ENCODE measurements around the gene CACNA1B. TPM values are rescaled to one million over a fixed set of nuclear protein-coding genes. Genes with fewer than 3 reads are reported as not detected.
"Not testable (repeated sequence)": the region's sequence is repeated elsewhere in the genome, so short reads cannot be mapped to it uniquely, and the experiment has no call there.

CACNA1B gene
- total RNA-seq, 1 donor from 2014 or later = 0.41 TPM

DNA sequence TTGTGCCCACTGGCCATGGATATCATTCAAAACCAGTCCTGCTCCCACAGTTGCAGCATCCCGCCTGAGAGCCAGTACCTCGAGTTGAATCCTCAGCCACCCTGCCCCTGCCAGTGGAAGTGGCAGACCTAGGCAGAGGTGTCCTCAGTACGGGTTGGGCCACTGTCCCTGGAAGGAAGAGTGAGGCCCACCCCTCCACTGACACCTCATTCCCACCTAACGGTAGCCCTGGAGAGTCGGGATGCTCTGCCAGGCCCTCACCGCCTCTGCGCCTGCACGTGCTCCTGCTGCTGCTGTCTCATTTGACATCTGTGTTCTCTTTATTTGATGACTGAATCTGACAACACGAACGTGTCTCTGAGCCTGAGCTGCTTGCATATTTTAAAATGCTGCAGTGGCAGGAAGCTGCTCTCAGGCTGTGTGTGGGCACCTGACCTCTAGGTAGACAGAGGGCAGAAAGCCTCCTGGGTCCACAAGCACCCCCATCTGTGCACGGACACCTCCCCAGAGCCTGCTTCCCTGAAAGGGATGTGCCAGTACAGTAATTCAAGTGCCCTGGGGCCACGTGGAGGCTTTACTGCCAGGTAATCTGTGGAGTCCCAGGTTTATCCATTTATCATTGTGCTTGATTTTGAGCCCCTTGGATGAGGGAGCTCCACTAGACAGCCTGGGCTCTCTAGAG, 194.7 kb downstream of the CACNA1B start:
- no peak for ATAC-seq
- intact Hi-C loops (cut with DNase I) = no loop called here
- peak; percentile 35 for DNase-seq (ENCODE audit: missing footprints)

DNA sequence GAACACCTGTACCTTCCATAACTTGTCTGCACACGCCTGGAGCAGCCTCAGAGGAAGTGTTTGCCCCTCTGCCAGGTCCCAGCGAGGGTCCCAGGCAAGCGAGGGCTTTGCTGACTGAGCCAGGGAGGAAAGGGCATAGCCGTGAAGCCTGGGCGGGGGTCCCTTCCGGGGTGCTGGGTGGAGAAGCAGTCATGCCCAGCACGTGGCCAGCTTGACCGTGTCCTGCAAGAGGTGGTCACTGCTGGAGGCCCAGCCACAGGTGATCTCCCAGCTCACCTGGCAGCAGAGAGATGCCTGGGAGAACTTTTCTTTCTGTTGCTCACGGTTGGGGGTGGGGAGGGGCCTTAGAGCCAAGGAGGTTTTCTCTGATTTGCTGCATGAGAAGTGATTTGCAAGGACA, 195.3 kb downstream of the CACNA1B start:
- no peak for ATAC-seq
- intact Hi-C loops (cut with DNase I) = no loop called here
- DNase-seq (ENCODE audit: missing footprints) = peak; percentile 58

DNA sequence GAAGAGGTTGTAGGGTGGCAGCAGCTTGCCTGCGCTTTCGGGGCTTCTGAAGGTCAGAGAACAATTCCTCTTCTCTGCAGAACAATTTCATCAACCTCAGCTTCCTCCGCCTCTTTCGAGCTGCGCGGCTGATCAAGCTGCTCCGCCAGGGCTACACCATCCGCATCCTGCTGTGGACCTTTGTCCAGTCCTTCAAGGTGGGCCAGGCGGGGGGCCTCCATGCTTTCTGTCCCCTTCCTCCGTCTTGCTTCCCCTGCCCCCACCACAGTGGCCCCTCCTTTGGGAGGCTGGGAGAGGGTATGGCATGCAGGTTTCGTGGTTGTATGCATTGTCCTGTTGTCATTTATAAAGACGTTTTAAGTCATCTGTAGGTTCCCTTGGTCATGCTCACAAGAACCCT, 195.8 kb downstream of the CACNA1B start:
- no peak for ATAC-seq
- no peak for DNase-seq (ENCODE audit: missing footprints)
- intact Hi-C loops (cut with DNase I) = no loop called here

DNA sequence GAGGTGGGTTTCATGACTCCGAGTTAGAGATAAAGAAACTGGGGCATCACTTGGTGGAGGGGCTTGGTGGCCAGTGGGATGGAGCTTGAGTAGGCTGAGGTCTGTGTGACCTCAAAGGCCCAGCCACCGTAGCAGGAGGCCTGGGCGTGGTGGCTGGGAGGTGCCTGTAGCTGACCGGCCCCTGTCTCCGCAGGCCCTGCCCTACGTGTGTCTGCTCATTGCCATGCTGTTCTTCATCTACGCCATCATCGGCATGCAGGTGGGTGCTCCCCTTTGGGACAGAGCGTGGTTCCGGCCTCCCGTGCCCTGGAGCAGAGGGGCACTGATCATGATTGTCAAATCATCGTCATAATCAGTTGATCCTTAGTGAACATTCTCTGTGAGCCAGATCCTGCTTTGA, 196.2 kb downstream of the CACNA1B start:
- DNase-seq (ENCODE audit: missing footprints) (peak; percentile 35), ATAC-seq (no peak)
- intact Hi-C loops (cut with DNase I) = no loop called here

DNA sequence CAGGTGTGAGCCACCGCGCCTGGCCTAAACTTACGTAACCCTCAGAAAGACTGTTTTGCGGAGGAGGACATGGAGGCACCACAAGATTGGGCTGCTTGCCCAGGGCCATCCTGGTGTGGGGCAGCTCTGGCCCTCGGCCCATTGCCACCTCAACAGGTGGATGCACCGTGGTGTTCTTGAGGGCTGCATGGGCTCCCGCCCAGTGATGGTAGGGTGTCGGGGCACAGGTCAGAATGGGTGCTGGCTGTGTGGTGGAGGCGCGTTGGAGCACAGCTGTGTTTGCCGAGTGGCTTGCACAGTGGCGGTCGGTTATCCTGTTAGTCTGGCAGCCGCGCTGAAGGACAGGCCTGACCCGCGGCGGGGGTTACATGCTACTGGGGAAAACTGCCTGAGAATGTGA, 196.9 kb downstream of the CACNA1B start:
- DNase-seq (ENCODE audit: missing footprints) (peak; percentile 30), ATAC-seq (no peak)
- intact Hi-C loops (cut with DNase I) = no loop called here

DNA sequence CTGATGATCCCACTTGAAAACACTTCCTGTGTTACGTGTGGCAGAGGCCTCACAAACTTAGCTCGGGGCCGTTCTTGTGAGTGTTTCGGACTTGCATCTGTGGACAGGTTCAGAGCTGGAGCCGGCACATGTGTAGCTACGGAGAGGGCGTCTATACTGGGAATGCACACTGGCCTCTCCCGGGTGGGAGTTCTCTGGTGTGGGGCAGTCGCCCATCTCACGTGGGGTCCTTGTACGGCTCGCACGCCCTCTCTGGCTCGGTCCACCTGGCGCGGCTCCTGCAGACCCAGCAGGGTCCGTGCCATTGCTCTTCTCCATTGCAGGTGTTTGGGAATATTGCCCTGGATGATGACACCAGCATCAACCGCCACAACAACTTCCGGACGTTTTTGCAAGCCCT, 197.9 kb downstream of the CACNA1B start:
- DNase-seq (ENCODE audit: missing footprints) (peak; percentile 66), ATAC-seq (no peak)
- intact Hi-C loops (cut with DNase I) = no loop called here

DNA sequence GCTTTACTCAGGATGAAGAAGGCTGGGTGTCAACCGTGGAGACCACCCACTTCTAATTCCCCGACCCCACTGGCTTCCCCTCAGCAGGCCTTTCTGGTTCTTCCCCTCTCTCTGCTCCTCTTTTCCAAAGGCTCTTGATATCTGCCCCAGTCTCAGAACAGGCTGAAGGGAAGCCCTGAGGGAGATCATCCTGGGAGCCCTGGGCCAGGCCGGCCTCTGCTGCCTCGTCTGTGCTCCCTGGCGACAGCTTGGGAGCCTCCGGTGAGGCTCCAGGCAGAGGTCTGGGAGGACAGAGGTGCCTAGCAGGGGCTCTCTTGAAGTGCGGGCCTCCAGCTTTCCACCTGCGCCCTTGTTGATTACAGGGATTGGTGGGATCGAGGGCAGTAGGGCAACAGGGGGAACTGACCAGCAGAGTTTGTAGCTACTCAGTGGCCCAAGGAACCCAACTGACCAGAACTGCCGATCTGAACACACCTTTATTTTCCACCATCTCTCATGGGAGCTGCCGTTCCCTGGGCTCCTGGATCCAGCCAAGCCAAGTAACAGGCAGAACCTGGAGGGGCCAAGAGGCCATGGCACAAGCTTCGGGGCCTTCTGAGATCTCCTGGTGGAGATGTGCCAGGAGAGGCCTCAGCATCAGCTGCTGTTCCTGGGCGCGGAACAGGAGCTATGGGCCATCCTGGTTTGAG, 198.5 kb downstream of the CACNA1B start:
- intact Hi-C loops (cut with DNase I) = no loop called here
- DNase-seq (ENCODE audit: missing footprints) = peak; percentile 53
- ATAC-seq = no peak

DNA sequence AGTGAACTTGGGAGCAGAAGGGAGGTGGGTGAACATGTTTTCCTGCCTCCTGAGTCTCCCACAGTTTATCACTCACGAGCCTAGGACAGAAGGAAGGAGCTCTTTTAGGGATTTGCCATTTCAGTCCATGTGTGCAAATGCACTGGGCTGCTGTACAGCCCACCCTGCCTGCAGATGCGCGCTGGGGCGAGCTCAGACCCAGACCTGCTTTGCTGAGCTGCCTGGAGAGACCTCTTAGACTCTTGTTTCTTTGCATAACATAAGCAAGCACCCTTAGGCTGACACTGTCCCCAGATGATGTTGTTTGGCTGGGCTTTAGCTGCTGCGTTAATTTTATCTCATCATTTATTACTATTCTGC, 199.0 kb downstream of the CACNA1B start:
- peak; percentile 23 for DNase-seq (ENCODE audit: missing footprints)
- intact Hi-C loops (cut with DNase I) = no loop called here

DNA sequence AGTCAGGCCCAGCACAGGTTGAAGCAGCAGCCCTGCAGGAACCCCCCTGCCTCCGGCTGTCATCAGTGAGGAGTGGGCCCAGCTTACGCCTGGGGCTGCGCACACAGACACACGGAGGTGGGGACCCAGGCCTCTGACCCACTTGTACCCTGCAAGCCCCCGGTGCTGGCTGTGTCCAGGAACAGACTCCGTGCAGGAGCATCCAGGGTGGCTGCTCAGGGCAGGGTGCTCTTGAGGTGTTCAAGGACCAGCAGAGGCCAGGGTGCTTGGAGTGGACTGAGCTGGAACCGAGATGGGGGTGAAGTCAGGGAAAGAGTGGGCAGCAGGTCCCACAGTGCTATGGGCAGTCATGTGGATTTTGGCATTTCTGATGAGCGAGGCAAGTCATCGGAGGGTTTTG, 199.5 kb downstream of the CACNA1B start:
- DNase-seq (ENCODE audit: missing footprints) = peak; percentile 53
- intact Hi-C loops (cut with DNase I) = no loop called here
- ATAC-seq = no peak

More for the DNA sequence above, 199.0 kb downstream of the CACNA1B start:
- no peak for ATAC-seq

DNA sequence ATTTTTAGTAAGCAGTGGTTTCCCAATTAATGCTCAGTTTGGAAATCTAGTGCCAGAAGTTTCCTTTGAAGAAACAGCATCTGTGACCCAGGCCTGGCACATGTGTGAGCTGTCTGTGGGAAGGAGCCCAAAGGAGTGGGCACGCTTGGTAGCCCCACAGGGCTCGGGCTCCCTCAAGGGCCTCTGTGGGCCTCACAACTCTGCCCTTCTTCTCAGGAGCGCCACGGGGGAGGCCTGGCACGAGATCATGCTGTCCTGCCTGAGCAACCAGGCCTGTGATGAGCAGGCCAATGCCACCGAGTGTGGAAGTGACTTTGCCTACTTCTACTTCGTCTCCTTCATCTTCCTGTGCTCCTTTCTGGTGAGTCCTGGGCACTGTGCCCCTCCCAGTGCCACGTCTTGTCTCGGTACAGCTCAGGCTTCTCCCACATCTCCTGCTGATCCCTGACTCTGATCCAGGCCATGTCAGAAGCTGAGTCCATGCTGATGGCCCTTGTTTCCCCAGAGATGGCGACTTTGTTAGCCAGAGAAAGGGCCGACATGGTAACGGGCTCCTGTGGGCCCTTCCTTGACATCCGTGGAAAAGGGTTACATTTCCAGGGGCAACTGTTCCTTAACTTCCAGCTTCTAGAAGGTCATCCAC, 200.4 kb downstream of the CACNA1B start:
- intact Hi-C loops (cut with DNase I) = no loop called here
- ATAC-seq (no peak), DNase-seq (ENCODE audit: missing footprints) (no peak)

DNA sequence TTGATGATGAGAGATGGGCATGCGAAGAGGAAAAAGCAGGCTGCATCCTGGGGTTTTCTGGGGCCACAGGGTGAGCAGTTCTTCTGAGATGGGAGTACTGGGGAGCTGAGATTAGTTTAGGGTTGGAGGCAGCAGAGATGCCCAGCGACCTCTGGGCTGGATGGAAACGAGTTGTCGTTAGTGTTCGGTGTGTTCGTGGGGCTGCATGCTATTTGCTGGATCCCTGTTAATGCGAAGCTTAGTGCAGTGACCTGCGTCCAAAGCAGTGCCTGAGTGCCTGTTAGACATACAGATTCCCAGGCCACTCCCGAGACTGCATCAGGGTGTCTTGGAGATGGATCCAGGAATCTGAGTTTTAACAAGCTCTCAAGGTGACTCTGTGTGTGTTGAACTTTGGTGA, 201.3 kb downstream of the CACNA1B start:
- ATAC-seq (no peak), DNase-seq (ENCODE audit: missing footprints) (no peak)
- intact Hi-C loops (cut with DNase I) = no loop called here

DNA sequence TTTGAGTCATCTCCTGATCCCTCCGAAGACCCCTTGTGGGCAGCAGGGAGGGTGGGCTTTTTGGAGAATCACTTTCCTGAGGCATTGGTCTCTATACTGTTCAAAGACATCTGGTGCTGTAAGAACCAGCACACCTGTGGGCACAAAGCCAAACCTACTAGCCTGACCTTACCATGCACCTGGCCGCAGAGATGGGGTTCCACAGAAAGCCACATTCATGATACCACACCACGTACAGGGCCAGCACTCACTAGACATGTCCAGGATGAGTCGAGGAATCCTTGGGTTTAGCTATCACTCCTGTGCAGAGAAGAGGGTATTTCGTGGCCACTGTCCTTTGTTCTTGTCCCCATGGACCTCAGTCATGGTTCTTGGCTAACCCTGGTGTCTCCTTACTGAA, 203.4 kb downstream of the CACNA1B start:
- ATAC-seq (no peak), DNase-seq (ENCODE audit: missing footprints) (no peak)
- intact Hi-C loops (cut with DNase I) = no loop called here

DNA sequence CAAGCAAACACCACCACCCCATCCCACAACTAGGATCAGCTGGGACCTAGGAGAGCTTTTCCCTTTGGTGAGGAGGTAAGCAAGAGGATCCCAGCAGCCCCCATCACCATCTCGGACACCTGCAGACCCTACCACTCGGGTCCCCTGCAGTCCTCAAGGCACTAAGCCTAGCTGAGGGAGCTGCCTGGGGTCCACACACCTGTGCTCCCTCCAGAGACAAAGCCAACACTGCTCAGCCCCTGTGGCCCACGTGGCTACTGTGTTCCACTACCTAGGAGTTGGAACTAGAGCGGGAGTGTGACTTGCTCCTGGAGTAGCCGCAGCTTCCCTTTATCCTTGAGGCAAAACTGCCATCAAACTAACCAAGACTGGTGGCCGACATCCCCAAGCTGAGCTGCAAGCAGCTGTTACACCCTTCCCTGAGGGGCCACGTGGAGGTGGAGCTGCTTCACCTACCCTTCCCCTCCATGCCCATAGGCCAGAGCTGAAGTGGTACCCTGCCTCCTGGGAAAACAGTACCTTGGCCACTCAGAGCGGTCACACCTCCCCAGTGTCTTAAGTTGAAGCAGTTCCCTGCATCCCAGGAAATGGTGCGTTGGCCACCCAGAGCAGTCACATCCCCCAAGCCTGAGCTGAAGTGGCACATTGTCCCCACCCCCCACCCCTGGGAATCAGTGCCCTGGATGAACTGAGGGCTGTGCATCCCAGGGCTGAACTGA, 205.5 kb downstream of the CACNA1B start:
- no peak for DNase-seq (ENCODE audit: missing footprints)
- intact Hi-C loops (cut with DNase I) = no loop called here
- ATAC-seq = no peak

DNA sequence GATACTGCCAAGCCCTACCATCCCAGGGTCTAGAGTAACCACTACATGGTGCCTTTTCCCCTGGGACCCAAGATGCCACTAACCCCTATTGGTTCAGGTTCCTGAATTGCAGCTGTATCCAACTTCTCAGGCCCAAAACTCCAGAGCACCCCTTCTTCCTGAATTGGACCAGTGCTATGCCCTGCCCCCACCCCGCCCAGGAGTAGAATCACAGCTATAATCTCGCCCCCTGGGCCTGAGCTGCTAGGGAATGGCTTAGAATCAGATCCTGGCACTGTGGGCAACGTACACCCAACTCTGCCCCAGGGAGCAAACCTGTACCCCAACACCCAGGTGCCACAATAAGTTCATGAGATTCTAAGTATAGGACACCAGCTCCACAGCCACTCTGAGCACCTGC, 206.3 kb downstream of the CACNA1B start:
- no peak for DNase-seq (ENCODE audit: missing footprints)
- intact Hi-C loops (cut with DNase I) = no loop called here
- no peak for ATAC-seq

DNA sequence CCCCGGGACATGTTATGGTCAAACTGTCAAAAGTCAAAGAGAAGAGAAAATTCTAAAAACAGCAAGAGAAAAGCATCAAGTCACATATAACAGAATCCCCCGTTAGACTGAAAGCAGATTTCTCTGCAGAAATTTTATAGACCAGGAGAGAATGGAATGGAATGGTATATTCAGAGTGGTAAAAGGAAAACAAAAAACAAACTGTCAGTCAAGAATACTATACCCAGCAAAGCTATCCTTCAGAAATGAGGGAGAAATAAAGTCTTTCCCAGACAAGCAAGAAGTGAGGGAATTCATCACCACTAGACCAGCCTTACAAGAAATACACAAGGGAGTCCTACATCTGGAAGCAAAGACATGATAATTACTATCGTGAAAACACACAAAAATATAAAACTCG, 208.0 kb downstream of the CACNA1B start:
- no peak for DNase-seq (ENCODE audit: missing footprints)
- ATAC-seq = no peak
- intact Hi-C loops (cut with DNase I) = no loop called here

DNA sequence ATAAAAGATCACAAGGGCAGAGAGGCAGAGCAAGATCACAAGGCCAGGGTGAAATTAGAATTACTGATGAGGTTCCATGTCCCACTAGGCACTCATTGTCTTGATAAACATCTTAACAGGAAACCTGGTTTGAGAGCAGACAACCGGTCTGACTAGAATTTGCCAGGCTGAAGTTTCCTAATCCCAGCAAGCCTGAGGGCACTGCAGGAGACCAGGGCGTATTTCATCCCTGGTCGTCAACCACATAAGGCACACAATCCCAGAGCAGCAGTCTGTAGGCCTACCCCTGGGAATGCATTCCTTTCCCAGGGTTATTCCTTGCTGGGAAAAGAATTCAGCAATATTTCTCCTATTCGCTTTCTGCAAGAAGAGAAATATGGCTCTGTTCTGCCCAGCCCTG, 214.5 kb downstream of the CACNA1B start:
- ATAC-seq; intact Hi-C loops (cut with DNase I); DNase-seq (ENCODE audit: missing footprints): not testable (repeated sequence)

DNA sequence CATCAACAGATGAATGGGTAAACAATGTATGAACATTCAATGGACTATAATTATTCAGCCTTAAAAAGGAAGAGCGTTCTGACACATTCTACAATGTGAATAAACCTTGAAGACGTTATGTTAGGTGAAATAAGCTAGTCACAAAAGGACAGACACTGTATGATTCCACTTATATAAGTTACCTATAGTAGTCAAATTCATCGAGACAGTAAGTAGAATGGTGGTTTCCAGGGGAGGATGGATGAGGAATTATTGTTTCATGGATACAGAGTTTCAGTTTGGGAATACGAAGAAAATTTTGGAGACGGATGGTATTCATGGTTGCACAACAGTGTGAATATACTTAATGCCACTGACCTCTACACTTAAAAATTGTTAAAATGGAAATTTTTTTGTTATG, 216.4 kb downstream of the CACNA1B start:
- ATAC-seq (no peak), DNase-seq (ENCODE audit: missing footprints) (no peak)
- intact Hi-C loops (cut with DNase I) = no loop called here

DNA sequence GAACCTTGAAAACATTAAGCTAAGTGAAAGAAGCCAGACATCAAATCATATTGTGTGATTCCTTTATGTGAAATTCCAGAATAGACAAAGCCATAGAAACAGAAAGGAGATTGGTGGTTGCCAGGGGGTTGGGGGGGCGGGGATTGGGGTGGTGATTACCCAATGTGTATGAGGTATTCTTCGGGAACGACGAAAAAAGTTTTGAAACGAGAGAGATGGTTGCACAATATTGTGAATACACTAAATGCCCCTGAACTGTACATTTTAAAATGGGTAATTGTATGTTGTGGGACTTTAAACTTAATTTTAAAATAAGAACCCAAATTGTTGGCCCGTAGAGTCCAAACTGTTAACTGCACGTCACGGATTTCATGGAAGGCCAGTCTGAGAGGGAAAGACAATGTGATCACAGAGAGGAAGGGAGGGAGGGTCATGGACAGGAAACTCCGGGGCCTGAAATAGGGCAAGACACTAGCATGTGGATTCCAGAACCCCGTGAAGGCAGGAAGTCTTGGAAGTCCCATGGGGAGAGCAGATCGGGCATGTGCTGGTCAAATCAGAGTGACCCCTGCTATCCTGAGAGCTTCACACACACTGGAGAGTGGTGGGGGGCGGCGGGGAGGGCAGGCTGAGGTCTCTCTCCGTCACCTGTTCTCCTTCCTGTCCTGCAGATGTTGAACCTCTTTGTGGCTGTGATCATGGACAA, 218.4 kb downstream of the CACNA1B start:
- DNase-seq (ENCODE audit: missing footprints) (no peak), ATAC-seq (no peak)
- intact Hi-C loops (cut with DNase I) = no loop called here

DNA sequence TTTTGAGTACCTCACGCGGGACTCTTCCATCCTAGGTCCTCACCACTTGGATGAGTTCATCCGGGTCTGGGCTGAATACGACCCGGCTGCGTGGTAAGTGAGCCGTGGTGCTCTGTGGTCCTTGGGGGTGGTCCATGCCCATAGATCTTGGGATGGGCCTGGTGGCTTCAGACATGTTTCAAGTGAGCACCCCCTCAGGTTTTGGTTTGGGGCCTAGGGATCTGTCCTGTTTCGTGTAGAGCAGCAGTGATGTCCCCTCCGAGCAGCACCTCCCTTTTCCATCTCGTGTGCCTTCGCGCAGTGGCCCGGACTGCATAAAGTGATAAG, 218.9 kb downstream of the CACNA1B start:
- ATAC-seq (no peak), DNase-seq (ENCODE audit: missing footprints) (no peak)
- intact Hi-C loops (cut with DNase I) = no loop called here

Data from Right ventricle myocardium inferior (tissue), 1 donor.